SK-N-SH treated with all-trans-retinoic acid at 6 μM for 48 hours (cell line): Measurements from ENCODE around the gene ABCA6.
"Not testable (repeated sequence)": the region's sequence is repeated elsewhere in the genome, so short reads cannot be mapped to it uniquely, and the experiment has no call there.

Source experiments
- ATAC-seq: fragments of 200-7000 bp; cut with Tn5 transposase; 3 replicates; pipeline ENCODE4 v1.9.1; 2020; ENCODE audit warnings: mild to moderate bottlenecking, moderate library complexity
- BACH2 ChIP-seq: fragments of 250-450 bp; sonication (Bioruptor Pico); IDR thresholded peaks from 2 replicates; pipeline ENCODE4 v1.9.0; 2021; ENCODE audit warnings: mild to moderate bottlenecking, borderline replicate concordance
- CREB5 ChIP-seq: fragments of 250-450 bp; sonication (Bioruptor Pico); IDR thresholded peaks from 2 replicates; pipeline ENCODE4 v1.5.1; 2020; ENCODE audit warnings: low read depth, mild to moderate bottlenecking, moderate library complexity
- CSRNP3 ChIP-seq: fragments of 250-450 bp; sonication (Bioruptor Pico); IDR thresholded peaks from 2 replicates; pipeline ENCODE4 v1.5.1; 2021; ENCODE audit warnings: mild to moderate bottlenecking, moderate library complexity
- ESRRG ChIP-seq: fragments of 250-450 bp; sonication (Bioruptor Pico); IDR thresholded peaks from 2 replicates; pipeline ENCODE4 v1.6.1; 2021; ENCODE audit warnings: mild to moderate bottlenecking
- GLIS3 ChIP-seq: fragments of 250-450 bp; sonication (Bioruptor Pico); IDR thresholded peaks from 2 replicates; pipeline ENCODE4 v1.5.0; 2020; ENCODE audit warnings: mild to moderate bottlenecking, moderate library complexity
- ISL1 ChIP-seq: fragments of 250-450 bp; sonication (Bioruptor Pico); IDR thresholded peaks from 2 replicates; pipeline ENCODE4 v2.1.2; 2022; ENCODE audit warnings: mild to moderate bottlenecking, moderate library complexity
- OSR1 ChIP-seq: fragments of 250-450 bp; sonication (Bioruptor Pico); IDR thresholded peaks from 2 replicates; pipeline ENCODE4 v1.8.0; 2022; ENCODE audit warnings: moderate library complexity, mild to moderate bottlenecking, inconsistent platforms
- PATZ1 ChIP-seq: fragments of 250-450 bp; sonication (Bioruptor Pico); IDR thresholded peaks from 2 replicates; pipeline ENCODE4 v1.8.0; 2020; ENCODE audit warnings: mild to moderate bottlenecking, moderate library complexity, borderline replicate concordance
- PPARA ChIP-seq: fragments of 250-450 bp; sonication (Bioruptor Pico); IDR thresholded peaks from 2 replicates; pipeline ENCODE4 v1.5.0; 2020; ENCODE audit warnings: mild to moderate bottlenecking, borderline replicate concordance
- RARB ChIP-seq: fragments of 250-450 bp; sonication (Bioruptor Pico); IDR thresholded peaks from 2 replicates; pipeline ENCODE4 v1.8.0; 2021; ENCODE audit warnings: mild to moderate bottlenecking, moderate library complexity
- SNAI2 ChIP-seq: fragments of 250-450 bp; sonication (Bioruptor Pico); IDR thresholded peaks from 2 replicates; pipeline ENCODE4 v1.5.0; 2020; ENCODE audit warnings: mild to moderate bottlenecking, moderate library complexity
- TCF4 ChIP-seq: fragments of 250-450 bp; sonication (Bioruptor Pico); IDR thresholded peaks from 2 replicates; pipeline ENCODE4 v1.8.0; 2021; ENCODE audit warnings: mild to moderate bottlenecking, moderate library complexity, borderline replicate concordance
- TOX ChIP-seq: fragments of 250-450 bp; sonication (Bioruptor Pico); IDR thresholded peaks from 2 replicates; pipeline ENCODE4 v1.8.0; 2021; ENCODE audit warnings: mild to moderate bottlenecking, moderate library complexity, borderline replicate concordance
- TSHZ2 ChIP-seq: fragments of 250-450 bp; sonication (Bioruptor Pico); IDR thresholded peaks from 2 replicates; pipeline ENCODE4 v1.5.0; 2020; ENCODE audit warnings: mild to moderate bottlenecking, moderate library complexity
- ZC3H10 ChIP-seq: fragments of 250-450 bp; sonication (Bioruptor Pico); IDR thresholded peaks from 2 replicates; pipeline ENCODE4 v1.5.1; 2021; ENCODE audit warnings: mild to moderate bottlenecking, moderate library complexity
- ZFP3 ChIP-seq: fragments of 250-450 bp; sonication (Bioruptor Pico); IDR thresholded peaks from 2 replicates; pipeline ENCODE4 v1.5.0; 2020; ENCODE audit warnings: mild to moderate bottlenecking, moderate library complexity
- ZFP30 ChIP-seq: fragments of 450-650 bp; formaldehyde crosslinking; IDR thresholded peaks from 2 replicates; pipeline ENCODE4 v1.5.0; 2022; ENCODE audit warnings: mild to moderate bottlenecking, moderate library complexity
- ZNF565 ChIP-seq: fragments of 450-650 bp; formaldehyde crosslinking; conservative IDR thresholded peaks from 2 replicates; pipeline ENCODE4 v1.5.0; 2020; ENCODE audit warnings: low read depth, mild to moderate bottlenecking, moderate library complexity
- ZNF70 ChIP-seq: fragments of 450-650 bp; formaldehyde crosslinking; IDR thresholded peaks from 2 replicates; pipeline ENCODE4 v1.5.0; 2020; ENCODE audit warnings: mild to moderate bottlenecking, moderate library complexity

ABCA6 gene

DNA sequence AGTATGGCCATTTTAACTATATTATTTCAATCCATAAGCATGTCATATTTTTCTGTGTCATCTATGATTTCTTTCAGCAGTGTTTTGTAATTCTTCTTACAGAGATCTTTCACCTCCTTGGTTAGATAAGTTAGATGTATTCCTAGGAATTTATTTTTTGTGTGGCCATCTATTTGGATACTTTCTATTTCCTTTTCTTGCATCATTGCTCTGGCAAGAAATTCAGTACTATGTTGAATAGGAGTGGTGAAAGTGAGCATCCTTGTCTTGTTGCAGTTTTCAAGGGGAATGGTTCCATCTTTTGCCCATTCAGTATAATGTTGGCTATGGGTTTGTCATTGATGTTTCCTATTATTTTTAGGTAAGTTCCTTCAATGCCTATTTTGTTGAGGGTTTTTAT is 65.9 kb downstream of the ABCA6 start:
- ATAC-seq, result no peak
- no peak for TF ChIP-seq PATZ1
- no peak for TF ChIP-seq RARB (CRISPR knock-in tag)
- no peak for TF ChIP-seq ESRRG (CRISPR knock-in tag)
- no peak for TF ChIP-seq SNAI2
- no peak for TF ChIP-seq ZFP3 (CRISPR knock-in tag)
- TF ChIP-seq GLIS3 (CRISPR knock-in tag), result no peak
- TF ChIP-seq CREB5 (CRISPR knock-in tag), result no peak
- TF ChIP-seq BACH2 (CRISPR knock-in tag), result no peak
- no peak for TF ChIP-seq ZFP30
- TF ChIP-seq ZNF565 (CRISPR knock-in tag), result no peak
- no peak for TF ChIP-seq ZC3H10 (CRISPR knock-in tag)
- TF ChIP-seq TCF4 (CRISPR knock-in tag), result no peak
- no peak for TF ChIP-seq OSR1 (CRISPR knock-in tag)
- TF ChIP-seq CSRNP3 (CRISPR knock-in tag), result no peak

DNA sequence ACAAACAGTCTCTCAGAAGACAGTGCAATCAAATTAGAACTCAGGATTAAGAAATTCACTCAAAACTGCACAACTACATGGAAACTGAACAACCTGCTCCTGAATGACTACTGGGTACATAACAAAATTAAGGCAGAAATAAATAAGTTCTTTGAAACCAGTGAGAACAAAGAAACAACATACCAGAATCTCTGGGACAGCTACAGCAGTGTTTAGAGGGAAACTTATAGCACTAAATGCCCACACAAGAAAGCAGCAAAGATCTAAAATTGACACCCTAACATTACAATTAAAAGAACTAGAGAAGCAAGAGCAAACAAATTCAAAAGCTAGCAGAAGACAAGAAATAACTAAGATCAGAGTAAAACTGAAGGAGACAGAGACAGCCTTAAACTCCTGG is 68.3 kb downstream of the ABCA6 start:
- not testable (repeated sequence) for ATAC-seq

GRCh38 chr17:69072803-69073256 is 68.9 kb downstream of the ABCA6 start:
- ATAC-seq, result not testable (repeated sequence)

- ATAC-seq, result not testable (repeated sequence)
Measured at GRCh38 chr17:69071233-69071586, 70.5 kb downstream of the ABCA6 start.

DNA sequence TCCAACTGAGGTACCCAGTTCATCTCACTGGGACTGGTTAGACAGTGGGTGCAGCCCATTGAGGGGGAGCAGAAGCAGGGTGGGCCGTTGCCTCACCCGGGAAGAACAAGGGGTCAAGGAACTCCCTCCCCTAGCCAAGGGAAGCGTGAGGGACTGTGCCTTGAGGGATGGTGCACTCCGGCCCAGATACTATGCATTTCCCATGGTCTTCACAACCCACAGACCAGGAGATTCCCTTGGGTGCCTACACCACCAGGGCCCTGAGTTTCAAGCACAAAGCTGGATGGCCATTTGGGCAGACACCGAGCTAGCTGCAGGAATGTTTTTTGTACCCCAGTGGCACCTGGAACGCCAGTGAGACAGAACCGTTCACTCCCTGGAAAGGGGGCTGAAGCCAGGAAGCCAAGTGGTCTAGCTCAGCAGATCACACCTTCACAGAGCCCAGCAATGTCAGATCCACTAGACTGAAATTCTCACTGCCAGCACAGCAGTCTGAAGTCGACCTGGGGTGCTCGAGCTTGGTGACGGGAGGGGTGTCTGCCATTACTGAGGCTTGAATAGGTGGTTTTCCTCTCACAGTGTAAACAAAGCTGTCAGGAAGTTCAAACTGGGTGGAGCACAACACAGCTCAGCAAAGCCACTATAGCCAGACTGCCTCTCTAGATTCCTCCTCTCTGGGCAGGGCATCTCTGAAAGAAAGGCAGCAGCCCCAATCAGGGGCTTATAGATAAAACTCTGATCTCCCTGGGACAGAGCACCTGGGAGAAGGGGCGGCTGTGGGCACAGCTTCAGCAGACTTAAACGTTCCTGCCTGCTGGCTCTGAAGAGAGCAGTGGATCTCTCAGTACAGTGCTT is 71.1 kb downstream of the ABCA6 start:
- ATAC-seq, result not testable (repeated sequence)

DNA sequence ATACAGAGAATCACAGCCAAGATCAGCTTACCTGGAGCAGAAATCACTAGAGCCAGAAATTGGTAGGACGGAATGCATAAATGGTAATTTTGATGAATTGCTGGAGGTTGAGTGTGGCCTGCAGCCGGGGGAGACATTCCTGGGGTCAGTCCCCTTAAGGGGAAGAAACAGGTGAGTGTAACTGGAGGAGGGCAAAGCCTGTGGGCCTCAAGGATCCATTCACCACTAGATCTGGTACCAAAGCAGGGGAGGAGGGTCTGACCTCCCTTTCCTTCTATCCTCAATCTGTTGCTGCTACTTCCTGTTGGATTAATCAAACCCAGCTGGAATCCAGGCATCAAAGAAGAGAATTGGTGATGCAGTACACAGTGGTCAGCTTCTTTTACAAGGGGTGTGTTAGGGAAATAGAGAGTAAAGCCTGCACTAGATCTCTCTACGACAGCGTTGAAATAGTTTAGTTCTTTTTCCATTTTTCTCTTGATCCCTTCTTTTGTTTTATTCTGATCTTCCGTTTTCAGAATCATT is 72.4 kb downstream of the ABCA6 start:
- TF ChIP-seq ZNF70 (CRISPR knock-in tag), result no peak
- TF ChIP-seq TCF4 (CRISPR knock-in tag), result peak; percentile 23; the same call in 1 of the 2 replicates
- TF ChIP-seq, all 23 proteins: peak for 1
- peak; percentile 44 for ATAC-seq

DNA sequence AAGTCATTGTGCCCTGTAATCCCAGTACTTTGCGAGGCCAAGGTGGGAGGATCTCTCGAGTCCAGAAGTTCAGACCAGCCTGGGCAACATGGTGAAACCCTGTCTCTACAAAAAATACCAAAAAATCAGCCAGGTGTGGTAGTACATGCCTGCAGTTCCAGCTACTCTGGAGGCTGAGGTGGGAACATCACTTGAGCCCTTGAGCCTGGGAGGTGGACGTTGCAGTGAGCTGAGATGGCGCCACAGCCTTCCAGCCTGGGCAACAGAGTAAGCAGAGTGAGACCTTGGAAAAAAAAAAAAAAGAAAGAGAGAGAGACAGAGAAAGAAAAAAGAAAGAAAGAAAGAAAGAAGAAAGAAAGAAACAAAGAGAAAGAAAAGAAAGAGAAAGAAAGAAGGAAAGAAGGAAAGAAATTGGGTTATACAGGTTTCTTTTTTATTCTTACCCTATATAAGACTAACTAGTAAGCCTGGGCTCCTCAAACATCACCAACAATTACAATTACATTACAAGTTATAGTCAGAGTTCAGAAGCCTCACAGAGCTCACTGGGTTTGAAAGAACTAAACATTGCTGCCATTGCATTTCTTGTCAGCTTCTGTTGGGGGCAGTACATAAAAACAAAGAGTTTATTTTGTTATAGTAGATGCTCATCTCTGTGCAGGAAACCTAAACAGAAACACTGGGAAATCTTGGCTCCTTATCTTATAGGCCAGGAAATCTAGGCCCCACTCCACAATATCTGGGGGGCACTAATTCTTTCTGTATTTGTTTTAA is 74.2 kb downstream of the ABCA6 start:
- peak; percentile 75 for ATAC-seq
- TF ChIP-seq TOX (CRISPR knock-in tag) (no peak), CREB5 (CRISPR knock-in tag) (no peak), ZC3H10 (CRISPR knock-in tag) (no peak), PPARA (CRISPR knock-in tag) (no peak), ISL1 (CRISPR knock-in tag) (no peak), TCF4 (CRISPR knock-in tag) (no peak), ZFP3 (CRISPR knock-in tag) (no peak), TSHZ2 (no peak)
